Measurements from ENCODE around the gene WRNIP1.

Gene WRNIP1

DNA sequence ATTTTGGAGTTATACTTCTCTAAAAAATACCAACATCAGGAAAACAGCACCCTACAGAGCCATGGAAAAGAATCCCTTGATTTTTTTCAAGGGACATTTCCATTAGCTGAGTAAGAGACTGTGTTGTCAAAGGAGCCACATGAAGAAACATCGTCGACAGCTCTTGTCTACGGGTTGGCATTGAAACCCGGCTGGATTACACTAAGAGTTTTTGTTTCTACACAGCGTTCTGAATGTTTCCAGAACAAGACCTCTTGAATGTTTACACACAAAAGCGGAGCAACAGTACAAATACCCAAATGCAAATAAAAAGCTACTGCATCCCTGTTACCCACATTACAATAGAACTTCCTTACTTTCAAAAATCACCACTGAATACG is 12.1 kb upstream of the WRNIP1 start:
- no peaks in the 10 kb centered on the region for H3K36me3 ChIP-seq
- no peak overlapping the region for H3K27ac ChIP-seq
- TF ChIP-seq, protein P1, sequence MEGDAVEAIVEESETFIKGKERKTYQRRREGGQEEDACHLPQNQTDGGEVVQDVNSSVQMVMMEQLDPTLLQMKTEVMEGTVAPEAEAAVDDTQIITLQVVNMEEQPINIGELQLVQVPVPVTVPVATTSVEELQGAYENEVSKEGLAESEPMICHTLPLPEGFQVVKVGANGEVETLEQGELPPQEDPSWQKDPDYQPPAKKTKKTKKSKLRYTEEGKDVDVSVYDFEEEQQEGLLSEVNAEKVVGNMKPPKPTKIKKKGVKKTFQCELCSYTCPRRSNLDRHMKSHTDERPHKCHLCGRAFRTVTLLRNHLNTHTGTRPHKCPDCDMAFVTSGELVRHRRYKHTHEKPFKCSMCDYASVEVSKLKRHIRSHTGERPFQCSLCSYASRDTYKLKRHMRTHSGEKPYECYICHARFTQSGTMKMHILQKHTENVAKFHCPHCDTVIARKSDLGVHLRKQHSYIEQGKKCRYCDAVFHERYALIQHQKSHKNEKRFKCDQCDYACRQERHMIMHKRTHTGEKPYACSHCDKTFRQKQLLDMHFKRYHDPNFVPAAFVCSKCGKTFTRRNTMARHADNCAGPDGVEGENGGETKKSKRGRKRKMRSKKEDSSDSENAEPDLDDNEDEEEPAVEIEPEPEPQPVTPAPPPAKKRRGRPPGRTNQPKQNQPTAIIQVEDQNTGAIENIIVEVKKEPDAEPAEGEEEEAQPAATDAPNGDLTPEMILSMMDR (IDR thresholded peaks at IDR 0.05; ENCODE audit: low read depth, low read length): no peak

DNA sequence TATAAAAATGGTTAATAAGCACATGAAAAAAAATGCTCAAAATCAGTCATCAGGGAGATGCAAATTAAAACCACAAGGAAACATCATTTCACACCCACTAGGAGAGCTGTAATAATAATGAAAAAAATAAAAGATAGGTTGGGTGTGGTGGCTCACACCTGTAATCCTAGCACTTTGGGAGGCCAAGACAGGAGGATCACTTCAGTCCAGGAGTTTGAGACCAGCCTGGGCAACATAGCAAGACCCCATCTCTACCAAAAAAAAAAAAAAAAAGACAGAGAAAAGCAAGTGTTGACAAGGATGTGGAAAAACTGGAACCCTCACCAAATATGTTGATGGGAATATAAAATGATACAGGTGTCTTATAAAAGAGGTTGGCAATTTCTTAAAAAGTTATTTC is 11.4 kb upstream of the WRNIP1 start:
- Histone ChIP-seq H3K4me3 (ENCODE audit: low read depth, low read length) (no peak overlapping the region), H3K27ac (no peak overlapping the region), H3K36me3 (no peaks in the 10 kb centered on the region), H3K27me3 (ENCODE audit: insufficient read depth, low read depth, severe bottlenecking) (no peaks in the 10 kb centered on the region), H3K9me3 (ENCODE audit: severe bottlenecking) (no peaks in the 10 kb centered on the region)
- TF ChIP-seq, protein P1 (IDR thresholded peaks at IDR 0.05; ENCODE audit: low read depth, low read length): no peak
- no peak for DNase-seq

More for the DNA sequence above, 12.1 kb upstream of the WRNIP1 start:
- no peaks in the 10 kb centered on the region for H3K9me3 ChIP-seq (ENCODE audit: severe bottlenecking)
- no peak for DNase-seq
- H3K27me3 ChIP-seq (ENCODE audit: insufficient read depth, low read depth, severe bottlenecking): no peaks in the 10 kb centered on the region
- no peak overlapping the region for H3K4me3 ChIP-seq (ENCODE audit: low read depth, low read length)

- Histone ChIP-seq H3K4me3 (ENCODE audit: low read depth, low read length) (no peak overlapping the region), H3K27me3 (ENCODE audit: insufficient read depth, low read depth, severe bottlenecking) (no peaks in the 10 kb centered on the region), H3K27ac (no peak overlapping the region), H3K36me3 (no peaks in the 10 kb centered on the region), H3K9me3 (ENCODE audit: severe bottlenecking) (no peaks in the 10 kb centered on the region)
- DNase-seq: no peak
- TF ChIP-seq, protein P1 (IDR thresholded peaks at IDR 0.05; ENCODE audit: low read depth, low read length): no peak
Observed at GRCh38 chr6:2754393-2754792, 10.8 kb upstream of the WRNIP1 start.

DNA sequence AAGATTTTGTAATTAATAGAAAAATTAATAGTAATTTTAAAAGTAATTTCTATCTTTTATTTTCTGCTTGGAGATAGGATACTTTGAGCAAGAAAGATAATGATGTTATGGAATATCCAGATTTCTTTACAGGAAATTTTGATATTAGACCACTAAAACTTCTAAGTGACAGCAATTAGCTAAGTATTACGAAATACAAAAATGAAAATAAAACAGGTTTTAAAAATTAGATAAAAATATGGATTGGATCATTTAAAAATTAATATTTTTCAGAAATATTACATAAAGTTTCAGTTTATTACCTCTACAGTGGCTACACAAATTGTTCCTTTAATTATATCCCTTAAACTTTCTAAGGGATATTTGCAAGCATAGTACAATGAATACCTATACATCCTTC is 10.3 kb upstream of the WRNIP1 start:
- Histone ChIP-seq H3K27me3 (ENCODE audit: insufficient read depth, low read depth, severe bottlenecking) (no peaks in the 10 kb centered on the region), H3K9me3 (ENCODE audit: severe bottlenecking) (no peaks in the 10 kb centered on the region), H3K36me3 (no peaks in the 10 kb centered on the region), H3K27ac (no peak overlapping the region), H3K4me3 (ENCODE audit: low read depth, low read length) (no peak overlapping the region)
- no peak for DNase-seq
- TF ChIP-seq, protein P1 (IDR thresholded peaks at IDR 0.05; ENCODE audit: low read depth, low read length): no peak

DNA sequence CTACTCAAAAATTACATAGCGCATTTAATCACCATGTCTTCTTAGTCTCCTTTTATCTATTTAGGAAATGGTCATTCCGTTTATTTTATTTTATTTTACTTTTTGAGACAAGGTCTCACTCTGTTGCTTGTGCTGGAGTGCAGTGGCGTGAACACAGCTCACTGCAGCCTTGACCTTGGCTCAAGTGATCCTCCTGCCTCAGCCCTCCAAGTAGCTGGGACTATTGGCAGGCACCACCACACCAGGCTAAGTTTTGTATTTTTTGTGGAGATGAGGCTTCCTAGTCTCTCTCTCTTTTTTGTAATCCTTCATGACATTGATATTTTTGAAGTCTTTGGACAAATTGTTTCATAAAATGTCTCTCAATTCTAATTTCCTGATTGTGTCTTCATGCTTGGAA is 9.7 kb upstream of the WRNIP1 start:
- no peaks in the 10 kb centered on the region for H3K27me3 ChIP-seq (ENCODE audit: insufficient read depth, low read depth, severe bottlenecking)
- H3K9me3 ChIP-seq (ENCODE audit: severe bottlenecking): no peaks in the 10 kb centered on the region
- no peaks in the 10 kb centered on the region for H3K36me3 ChIP-seq
- H3K27ac ChIP-seq: no peak overlapping the region
- no peak overlapping the region for H3K4me3 ChIP-seq (ENCODE audit: low read depth, low read length)
- TF ChIP-seq, protein P1 (IDR thresholded peaks at IDR 0.05; ENCODE audit: low read depth, low read length): no peak
- DNase-seq: no peak

DNA sequence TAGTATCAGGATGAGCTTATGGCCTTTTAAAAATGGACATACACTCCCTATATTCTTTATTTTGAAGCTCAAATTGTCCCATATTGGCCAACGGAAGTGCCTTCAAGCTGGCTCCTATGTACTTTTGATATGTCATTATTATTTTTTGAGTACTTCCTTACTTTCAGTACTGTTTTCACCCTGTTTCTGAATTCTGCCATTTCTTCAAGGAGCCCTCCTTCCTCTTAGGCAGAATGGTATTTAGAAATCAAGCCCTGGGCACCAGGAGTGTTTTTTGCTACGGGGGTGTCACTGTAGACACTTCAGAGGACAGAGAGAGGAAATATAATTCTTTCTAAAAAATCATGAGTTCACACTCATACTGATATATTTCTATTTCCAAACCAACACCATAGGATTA is 9.0 kb upstream of the WRNIP1 start:
- Histone ChIP-seq H3K9me3 (ENCODE audit: severe bottlenecking) (no peaks in the 10 kb centered on the region), H3K4me3 (ENCODE audit: low read depth, low read length) (no peak overlapping the region), H3K27ac (no peak overlapping the region), H3K27me3 (ENCODE audit: insufficient read depth, low read depth, severe bottlenecking) (no peaks in the 10 kb centered on the region), H3K36me3 (no peaks in the 10 kb centered on the region)
- DNase-seq: no peak
- TF ChIP-seq, protein P1 (IDR thresholded peaks at IDR 0.05; ENCODE audit: low read depth, low read length): no peak

Data from WERI-Rb-1 (cell line).